Transverse colon (tissue), 4 donors: ENCODE data around the gene ARHGEF25. TPM values are rescaled to one million over a fixed set of nuclear protein-coding genes. Genes with fewer than 3 reads are reported as not detected.

Experiments used
- DNase-seq: peaks from one replicate; pipeline ENCODE4 v3.0.0-alpha.2; 2019
- H3K27ac ChIP-seq, 4 donors: fragments of 200-600 bp; sonication (generic); 2 replicates each; pipeline ENCODE4 v1.5.1; 2016 to 2018; ENCODE audit warnings: inconsistent platforms in 4 of 4
- H3K27me3 ChIP-seq: fragments of 200-600 bp; sonication (generic); 2 replicates; pipeline ENCODE4 v1.5.1; 2017; ENCODE audit warnings: inconsistent platforms
- H3K36me3 ChIP-seq, 4 donors: fragments of 200-600 bp; sonication (generic); 2 replicates each; pipeline ENCODE4 v1.5.1; 2017 to 2019; ENCODE audit warnings: inconsistent platforms in 4 of 4
- H3K4me1 ChIP-seq, 4 donors: fragments of 200-600 bp; sonication (generic); 2 replicates each; pipeline ENCODE4 v1.5.1; 2017 to 2020; ENCODE audit warnings: inconsistent platforms in 4 of 4
- H3K4me3 ChIP-seq, 4 donors: fragments of 200-600 bp; sonication (generic); 1 replicate in 1 of 4; 2 replicates in 3 of 4; pipeline versions ENCODE4 v1.5.1 to v1.6.1; 2017 to 2019; ENCODE audit warnings: inconsistent platforms in 4 of 4
- H3K9me3 ChIP-seq, 2 donors: fragments of 200-600 bp; sonication (generic); 2 replicates each; pipeline ENCODE4 v1.5.1; 2017 to 2019; ENCODE audit warnings: inconsistent platforms in 2 of 2
- CTCF ChIP-seq, 5 experiments: fragments of 200-600 bp in 3 of 5; fragments of 450-650 bp in 2 of 5; sonication (generic) in 3 of 5; IDR thresholded peaks; 1 replicate in 2 of 5; 2 replicates in 3 of 5; pipeline ENCODE4 v1.5.1; 2016 to 2017; ENCODE audit warnings: antibody characterized with exemption in 5 of 5, inconsistent platforms in 3 of 5, mild to moderate bottlenecking in 2 of 5, moderate library complexity in 1 of 5
- EP300 ChIP-seq: sonication (generic); formaldehyde crosslinking; IDR thresholded peaks from one replicate; pipeline ENCODE4 v1.6.1; 2017; ENCODE audit warnings: antibody characterized with exemption, low read depth
- POLR2A ChIP-seq: fragments of 450-650 bp; IDR thresholded peaks from one replicate; pipeline ENCODE4 v1.6.1; 2016; ENCODE audit warnings: antibody characterized with exemption, mild to moderate bottlenecking, moderate library complexity
- POLR2AphosphoS5 ChIP-seq, 3 donors: sonication (generic); formaldehyde crosslinking; IDR thresholded peaks; one replicate each; pipeline ENCODE4 v1.6.1; 2016; ENCODE audit warnings: antibody characterized with exemption in 3 of 3
- WGBS, 2 donors: methylation state at CpG; one replicate each; pipeline ENCODE4 v1.1.5; 2018; ENCODE audit warnings: low coverage in 1 of 2; 5-methylcytosine and 5-hydroxymethylcytosine counted together
- in situ Hi-C, 4 donors: fragments of 200-750 bp; cut with MboI; loops; one replicate each; pipeline versions ENCODE4 v1.15.0 to v1.15.1; 2017; ENCODE audit warnings: low sequenced_read_pairs in 3 of 4, low pct_ligation_motif_present in 1 of 4, low pct_unique_long_range_greater_than_20kb in 1 of 4
- intact Hi-C: fragments of 100-400 bp; cut with DNase I; formaldehyde crosslinking; loops from one replicate; pipeline ENCODE4 v1.15.1; 2023; ENCODE audit warnings: low total_unique reads
- total RNA-seq, 4 donors: library from RNA; depleted of rRNA; stranded (reverse); fragments of >200 nt; gene quantifications; one replicate each; pipeline ENCODE4 v1.1.0, GENCODE V29; 2016

The ARHGEF25 gene
- total RNA-seq, 4 donors from 2014 or later = 6.6 to 35.9 (median 15.3) TPM

GRCh38 chr12:57622293-57623245, 11.3 kb downstream of the ARHGEF25 start:
- no peak for DNase-seq
- no peaks in the 10 kb centered on the region for H3K9me3 ChIP-seq
- intact Hi-C loops = no loop called here
- no peak overlapping the region for H3K4me3 ChIP-seq
- TF ChIP-seq POLR2AphosphoS5 (IDR thresholded peaks at IDR 0.05) (no peak), EP300 (no peak), CTCF (IDR thresholded peaks at IDR 0.05) (no peak), POLR2A (no peak)
- WGBS, 2 donors = 75 to 78% methylated on average over 3 to 9 of the region's 9 CpGs
- H3K4me1 ChIP-seq = peaks cover 0 to 26% (median 14%) of the 10 kb centered on the region in 4 donors
- H3K27me3 ChIP-seq = peaks cover 100% of the 10 kb centered on the region
- in situ Hi-C loops = loop anchor here in 2 of 4 donors (5.0 to 10.0 kb wide), 2 partner anchors 40 to 48 kb away; no protein-coding TSS in a partner anchor
- no peak overlapping the region for H3K27ac ChIP-seq
- no peaks in the 10 kb centered on the region for H3K36me3 ChIP-seq

- 69 to 82% methylated on average over 2 of the region's 2 CpGs for WGBS, 2 donors
- no peak overlapping the region for H3K4me3 ChIP-seq
- no peak for TF ChIP-seq CTCF (IDR thresholded peaks at IDR 0.05)
- TF ChIP-seq POLR2A = no peak
- in situ Hi-C loops = loop anchor here in 2 of 4 donors (5.0 to 10.0 kb wide), 2 partner anchors 41 to 49 kb away; no protein-coding TSS in a partner anchor
- peaks cover 0 to 29% (median 14%) of the 10 kb centered on the region in 4 donors for H3K4me1 ChIP-seq
- DNase-seq = no peak
- H3K9me3 ChIP-seq = no peaks in the 10 kb centered on the region
- H3K36me3 ChIP-seq = no peaks in the 10 kb centered on the region
- intact Hi-C loops = no loop called here
- peaks cover 100% of the 10 kb centered on the region for H3K27me3 ChIP-seq
- no peak overlapping the region for H3K27ac ChIP-seq
These were observed 12.2 kb downstream of the ARHGEF25 start for GRCh38 chr12:57623385-57623784.

GRCh38 chr12:57623811-57624390, 12.7 kb downstream of the ARHGEF25 start:
- Histone ChIP-seq H3K4me1 (peaks cover 0 to 29% (median 14%) of the 10 kb centered on the region in 4 donors), H3K4me3 (no peak overlapping the region), H3K27ac (no peak overlapping the region), H3K9me3 (no peaks in the 10 kb centered on the region), H3K27me3 (peaks cover 100% of the 10 kb centered on the region), H3K36me3 (no peaks in the 10 kb centered on the region)
- no peak for TF ChIP-seq POLR2AphosphoS5 (IDR thresholded peaks at IDR 0.05)
- no peak for TF ChIP-seq POLR2A
- no peak for TF ChIP-seq EP300
- no peak for TF ChIP-seq CTCF (IDR thresholded peaks at IDR 0.05)
- in situ Hi-C loops = loop anchor here in 2 of 4 donors (5.0 to 10.0 kb wide), 2 partner anchors 42 to 49 kb away; no protein-coding TSS in a partner anchor
- DNase-seq = no peak
- 60 to 62% methylated on average over 2 to 5 of the region's 5 CpGs for WGBS, 2 donors
- intact Hi-C loops = no loop called here
